ENCODE data around the gene RBFOX2. TPM values are rescaled to one million over a fixed set of nuclear protein-coding genes. Genes with fewer than 3 reads are reported as not detected.

The RBFOX2 gene
- polyA plus RNA-seq, 2 of the 4 experiments (the other 2 are of a cell fraction) = 30.3 to 77.7 TPM

GRCh38 chr22:35955546-35955945, 73.1 kb downstream of the RBFOX2 start:
- TF ChIP-seq CBX8 (IDR thresholded peaks at IDR 0.05) (no peak), HEYL (CRISPR knock-in tag; IDR thresholded peaks at IDR 0.05) (no peak), NR3C1 (IDR thresholded peaks at IDR 0.05) (no peak), HOXB5 (CRISPR knock-in tag; IDR thresholded peaks at IDR 0.05) (no peak), HOXA7 (CRISPR knock-in tag; IDR thresholded peaks at IDR 0.05) (no peak), MAX (IDR thresholded peaks at IDR 0.05) (no peak), CBX2 (IDR thresholded peaks at IDR 0.05; ENCODE audit: borderline replicate concordance, low read depth) (no peak), SREBF2 (IDR thresholded peaks at IDR 0.05) (no peak), HOXB13 (CRISPR knock-in tag; IDR thresholded peaks at IDR 0.05; ENCODE audit: low read depth) (no peak), ATOH8 (CRISPR knock-in tag; IDR thresholded peaks at IDR 0.05; ENCODE audit: low read depth) (no peak)
- ChIA-PET CTCF (interaction anchor here (0.6 to 1.2 kb wide), 3 partner anchors 43 to 266 kb away, joined by 4 to 6 read pairs (median 4); no protein-coding TSS in a partner anchor), POLR2A (no interaction called here)
- no peak for ATAC-seq
- 97% methylated on average over 7 of the region's 7 CpGs for WGBS (ENCODE audit: missing lambda C conversion rate)
- Histone ChIP-seq H3K9me3 (no peaks in the 10 kb centered on the region), H3K4me1 (no peaks in the 10 kb centered on the region), H3K4me3 (no peak overlapping the region), H3K4me2 (no peak overlapping the region), H3K27ac (no peak overlapping the region)
- no peak for FAIRE-seq
- DNase-seq (ENCODE audit: low read depth in 1 of 2, low spot score in 1 of 2) = no peak

GRCh38 chr22:35952576-35952975, 76.0 kb downstream of the RBFOX2 start:
- TF ChIP-seq ATOH8 (CRISPR knock-in tag; IDR thresholded peaks at IDR 0.05; ENCODE audit: low read depth) = no peak
- TF ChIP-seq CEBPB (IDR thresholded peaks at IDR 0.05) = no peak
- no peak for TF ChIP-seq HOXA7 (CRISPR knock-in tag; IDR thresholded peaks at IDR 0.05)
- no peak for TF ChIP-seq NFE2L2 (conservative IDR thresholded peaks at IDR 0.05; ENCODE audit: low read length)
- no peak for TF ChIP-seq HMGXB4 (CRISPR knock-in tag; IDR thresholded peaks at IDR 0.05; ENCODE audit: borderline replicate concordance)
- H3K27ac ChIP-seq = no peak overlapping the region
- DNase-seq (ENCODE audit: low read depth in 1 of 2, low spot score in 1 of 2) = no peak
- H3K4me1 ChIP-seq = 0 out of 3 replicates have a peak, but pooled peaks cover 3% of the 10 kb centered on the region
- ChIA-PET POLR2A (no interaction called here), CTCF (interaction anchor here (0.7 to 2.0 kb wide), 2 partner anchors 21 to 117 kb away, joined by 3 to 6 read pairs; no protein-coding TSS in a partner anchor)
- no peak overlapping the region for H3K4me3 ChIP-seq
- no peak for ATAC-seq
- no peak overlapping the region for H3K4me2 ChIP-seq
- no peaks in the 10 kb centered on the region for H3K9me3 ChIP-seq
- no peak for FAIRE-seq

- TF ChIP-seq REST (IDR thresholded peaks at IDR 0.05) (no peak), RNF2 (IDR thresholded peaks at IDR 0.05; ENCODE audit: borderline replicate concordance, low read depth) (no peak), NFE2L2 (conservative IDR thresholded peaks at IDR 0.05; ENCODE audit: low read length) (no peak), PHF8 (IDR thresholded peaks at IDR 0.05; ENCODE audit: borderline replicate concordance, low read depth) (no peak), HOXA7 (CRISPR knock-in tag; IDR thresholded peaks at IDR 0.05) (no peak), CHD4 (IDR thresholded peaks at IDR 0.05; ENCODE audit: borderline replicate concordance) (no peak), MYC (IDR thresholded peaks at IDR 0.05; ENCODE audit: borderline replicate concordance, low read length) (no peak), ZNF302 (CRISPR knock-in tag; IDR thresholded peaks at IDR 0.05) (no peak), RAD21 (conservative IDR thresholded peaks at IDR 0.05 in 1 of 2, IDR thresholded peaks at IDR 0.05 in 1 of 2) (no peak), BCL3 (IDR thresholded peaks at IDR 0.05) (no peak), KDM1A (IDR thresholded peaks at IDR 0.05; ENCODE audit: low read depth) (no peak)
- no peaks in the 10 kb centered on the region for H3K9me3 ChIP-seq
- FAIRE-seq (no peak), DNase-seq (ENCODE audit: low read depth in 1 of 2, low spot score in 1 of 2) (peak in 1 of 2 experiments; percentile 1), ATAC-seq (no peak)
- no peak overlapping the region for H3K27ac ChIP-seq
- 0 out of 3 replicates have a peak, but pooled peaks cover 3% of the 10 kb centered on the region for H3K4me1 ChIP-seq
- ChIA-PET POLR2A (no interaction called here), CTCF (interaction anchor here (1.2 kb wide), 1 partner anchor 116 kb away, joined by 4 read pairs; no protein-coding TSS in a partner anchor)
- no peak overlapping the region for H3K4me2 ChIP-seq
- WGBS (ENCODE audit: missing lambda C conversion rate) = 94% methylated on average over 2 of the region's 2 CpGs
- no peak overlapping the region for H3K4me3 ChIP-seq
Measured at GRCh38 chr22:35950262-35950661, 78.4 kb downstream of the RBFOX2 start.
